Right lung (tissue), 10 donors: ENCODE measurements around the gene KCNC2. TPM values are rescaled to one million over a fixed set of nuclear protein-coding genes. Genes with fewer than 3 reads are reported as not detected.
"Not testable (repeated sequence)": the region's sequence is repeated elsewhere in the genome, so short reads cannot be mapped to it uniquely, and the experiment has no call there.

Source experiments
- DNase-seq, 2 donors: peaks; one replicate each; pipeline ENCODE4 v3.0.0-alpha.2; 2013
- long read RNA-seq, 8 donors: transcript quantifications; one replicate each; lab custom pipeline, GENCODE V29; 2026
- polyA plus RNA-seq, 5 donors: library from polyadenylated mRNA; unstranded; fragments of 120-200 nt; gene quantifications; one replicate each; pipeline versions ENCODE4 v1.2.1 to v1.2.3, GENCODE V29; 2013; ENCODE audit warnings: inconsistent platforms in 1 of 5, low replicate concordance in 1 of 5; ENCODE audit not compliant: insufficient read length in 5 of 5, insufficient read depth in 1 of 5

KCNC2 gene
- under 1 TPM; 0.13 to 0.31 (median 0.20) TPM for polyA plus RNA-seq
- long read RNA-seq, donor 1, result 0 reads
- long read RNA-seq, donor 2, result 0 reads
- long read RNA-seq, donor 3, result 0 reads
- long read RNA-seq, donor 4, result 0 reads
- long read RNA-seq, donor 5, result 0 reads
- long read RNA-seq, donor 6, result 0 reads
- long read RNA-seq, donor 7, result 0 reads
- long read RNA-seq, donor 8, result 0 reads

DNA sequence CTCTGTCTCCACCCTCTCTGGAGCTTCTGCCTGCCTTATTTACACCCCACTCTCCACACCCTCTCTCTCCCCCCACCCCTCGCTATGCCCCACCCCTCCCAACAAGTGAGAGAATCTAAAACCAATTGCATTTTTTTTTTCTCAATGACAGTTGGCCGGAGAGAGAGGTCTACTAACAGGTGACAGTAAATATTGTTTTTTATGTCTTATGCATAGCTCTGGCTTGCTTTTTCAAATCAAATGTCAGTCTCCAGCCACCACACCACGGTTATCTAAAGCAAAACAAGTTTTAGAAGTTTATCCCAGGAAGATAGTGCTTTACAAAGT, at the start of gene KCNC2:
Gene KCNC2, minus strand, starts transcription at position 28 of the 327 bp plus-strand sequence.
- no peak for DNase-seq

GRCh38 chr12:75259143-75259542, 49.5 kb upstream of the KCNC2 start:
- no peak for DNase-seq

DNA sequence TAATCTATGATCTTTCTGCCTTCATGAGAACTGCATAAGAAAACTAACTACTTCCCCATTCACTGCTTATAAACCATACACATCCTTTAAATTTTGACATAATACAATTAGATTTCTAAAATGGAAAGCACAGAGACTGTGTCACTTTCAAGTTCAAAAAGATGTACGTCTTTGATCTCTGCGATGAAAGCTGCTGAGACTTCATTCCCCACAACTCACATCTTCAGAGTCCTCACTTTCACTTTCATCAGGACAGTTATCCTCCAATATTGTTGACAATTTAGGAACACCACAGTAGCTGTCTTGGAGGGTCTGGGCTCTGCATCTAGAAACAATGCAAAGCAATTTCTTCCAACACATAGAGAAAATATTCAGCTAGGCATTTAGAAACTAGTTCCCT, 47.9 kb upstream of the KCNC2 start:
- no peak for DNase-seq

- DNase-seq, result no peak
Measured at GRCh38 chr12:75245108-75245507, 35.5 kb upstream of the KCNC2 start.

DNA sequence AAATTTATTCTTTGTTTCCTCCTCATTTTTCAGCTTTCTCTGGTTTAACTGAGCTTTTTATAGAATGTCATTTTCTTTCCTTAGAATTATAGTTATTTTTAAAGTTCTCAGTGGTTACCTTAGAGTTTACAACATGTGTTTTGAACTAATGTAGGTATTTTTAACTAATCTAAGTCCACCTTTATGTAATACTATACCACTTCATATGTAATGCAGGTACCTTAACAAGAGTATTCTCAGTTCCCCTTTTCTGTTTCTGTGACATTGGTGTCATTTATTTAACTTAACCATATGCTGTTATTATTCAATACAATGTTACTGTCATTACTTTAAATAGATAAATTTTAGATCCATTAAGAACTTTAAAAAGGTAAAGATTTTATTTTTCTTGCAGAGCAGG, 30.3 kb upstream of the KCNC2 start:
- DNase-seq, result no peak

DNA sequence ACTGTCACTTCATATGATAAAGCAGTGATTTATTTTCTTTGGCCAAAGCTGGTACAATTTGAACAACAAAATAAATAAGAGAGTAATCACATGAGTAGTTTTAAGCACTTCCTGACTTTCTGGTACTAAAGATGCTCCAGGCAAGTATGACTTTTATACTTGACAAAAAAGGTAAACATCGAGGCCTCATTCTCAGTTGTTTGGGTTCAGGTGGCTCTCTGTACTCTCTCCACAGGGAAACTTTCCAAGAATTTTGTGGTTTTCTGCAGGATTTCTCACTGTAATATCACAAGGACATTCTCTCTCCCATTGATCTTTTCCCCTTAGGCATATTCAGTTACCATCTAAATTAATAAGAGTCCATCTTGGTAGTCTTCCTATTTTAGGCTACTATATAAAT, 26.6 kb upstream of the KCNC2 start:
- DNase-seq, result no peak

DNA sequence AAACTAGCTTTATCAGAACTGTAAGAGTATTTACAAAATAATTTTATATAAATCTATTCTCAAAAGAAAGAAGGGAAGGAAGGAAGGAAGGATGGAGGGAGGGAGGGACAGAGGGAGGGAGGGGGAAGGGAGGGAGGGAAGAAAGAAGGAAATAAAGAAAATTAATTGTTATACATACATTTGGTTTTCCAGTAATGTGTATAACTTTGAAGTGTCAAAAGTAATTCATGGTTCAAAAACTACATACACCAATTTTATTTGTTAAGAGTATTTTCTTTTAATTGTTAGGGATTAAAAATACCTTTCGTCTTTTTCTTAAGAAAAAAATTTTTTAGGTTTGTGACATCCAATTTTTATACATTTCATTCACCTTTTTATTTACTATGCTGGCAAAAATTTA, 17.5 kb upstream of the KCNC2 start:
- no peak for DNase-seq

GRCh38 chr12:75212072-75212471, 2.4 kb upstream of the KCNC2 start:
- no peak for DNase-seq

DNA sequence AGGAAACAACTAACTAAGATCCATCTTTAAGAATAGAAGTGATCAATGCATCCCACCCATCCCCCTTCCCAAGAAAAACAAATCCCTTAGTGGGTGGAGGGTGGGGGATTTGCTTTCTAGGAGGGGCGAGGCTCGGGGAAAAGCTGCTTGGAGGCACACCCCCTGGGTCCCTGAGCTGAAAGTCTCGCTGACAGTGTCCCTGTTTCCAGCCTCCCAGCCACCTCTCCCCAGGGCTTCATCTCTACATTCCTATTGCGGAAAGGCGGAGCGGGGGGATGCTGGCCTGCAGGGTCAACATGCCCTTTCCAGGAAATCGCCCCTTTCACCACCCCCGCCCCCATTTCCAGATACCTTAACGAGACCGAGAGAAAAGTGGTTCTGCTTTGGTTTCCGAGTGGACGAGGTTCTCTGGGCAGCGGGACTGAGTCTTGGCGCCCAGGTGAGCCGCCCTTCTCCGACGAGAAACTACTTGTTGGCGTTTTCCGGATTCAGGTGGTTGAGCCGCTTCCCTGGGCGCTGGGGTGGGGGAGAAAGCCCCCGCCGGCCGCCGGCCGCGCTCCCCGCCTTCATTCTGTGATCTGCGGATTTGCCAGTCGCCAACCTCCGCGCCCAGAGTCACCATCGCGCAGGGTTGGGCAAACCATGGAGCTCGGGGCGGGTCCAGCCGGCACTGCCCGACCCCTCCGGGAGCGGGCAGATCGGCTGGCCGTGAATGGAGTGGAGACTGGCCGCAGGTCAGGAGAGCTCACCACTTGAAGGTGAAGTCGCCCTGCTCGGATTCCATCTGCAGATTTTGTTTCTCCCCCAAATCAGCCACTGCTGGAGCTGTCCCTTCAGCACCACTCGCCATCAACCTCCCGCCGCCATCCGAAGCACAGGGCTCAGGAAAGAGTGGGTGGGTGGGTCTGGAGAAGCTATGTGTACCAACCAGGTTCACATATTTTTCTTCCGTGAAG, 505 bp downstream of the KCNC2 start:
- DNase-seq, result peak; percentile 8 to 10

DNA sequence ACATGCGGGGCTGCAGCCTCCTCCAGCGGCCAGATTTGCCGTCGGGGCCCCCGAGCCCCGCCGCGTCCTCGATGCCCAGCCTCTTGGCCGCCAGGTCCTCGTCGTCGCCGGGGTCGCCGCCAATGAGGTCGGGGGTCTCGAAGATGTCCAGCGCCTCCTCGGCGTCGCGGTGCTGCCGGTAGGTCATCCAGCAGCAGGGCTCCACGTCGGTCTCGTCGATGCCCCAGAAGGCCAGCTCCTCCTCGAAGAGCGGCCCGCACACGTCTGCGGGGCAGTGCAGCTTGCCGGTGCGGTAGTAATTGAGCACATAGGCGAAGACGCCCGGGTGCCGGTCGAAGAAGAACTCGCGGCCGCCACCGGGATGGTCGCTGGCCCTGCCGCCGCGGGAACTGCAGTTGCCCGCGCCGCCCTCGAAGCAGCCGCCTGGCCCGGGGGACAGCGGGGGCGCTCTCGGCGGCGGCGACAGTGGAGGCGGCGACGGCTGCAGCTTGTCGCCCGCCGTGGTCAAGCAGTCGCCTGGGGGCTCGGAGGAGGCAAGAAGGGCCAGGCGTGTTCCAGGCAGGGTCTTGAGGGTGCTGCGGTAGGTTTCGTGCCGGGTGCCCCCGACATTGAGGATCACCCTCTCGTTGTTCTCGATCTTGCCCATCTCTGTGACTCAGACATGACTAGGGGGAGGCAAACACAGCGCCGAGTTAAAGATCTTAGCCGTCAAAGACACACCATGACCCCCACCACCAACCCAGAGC, 2.1 kb downstream of the KCNC2 start:
- no peak for DNase-seq

- DNase-seq, result no peak
Measured at GRCh38 chr12:75205558-75205957, 4.1 kb downstream of the KCNC2 start.

GRCh38 chr12:75196865-75197264, 12.8 kb downstream of the KCNC2 start:
- DNase-seq, result no peak

DNA sequence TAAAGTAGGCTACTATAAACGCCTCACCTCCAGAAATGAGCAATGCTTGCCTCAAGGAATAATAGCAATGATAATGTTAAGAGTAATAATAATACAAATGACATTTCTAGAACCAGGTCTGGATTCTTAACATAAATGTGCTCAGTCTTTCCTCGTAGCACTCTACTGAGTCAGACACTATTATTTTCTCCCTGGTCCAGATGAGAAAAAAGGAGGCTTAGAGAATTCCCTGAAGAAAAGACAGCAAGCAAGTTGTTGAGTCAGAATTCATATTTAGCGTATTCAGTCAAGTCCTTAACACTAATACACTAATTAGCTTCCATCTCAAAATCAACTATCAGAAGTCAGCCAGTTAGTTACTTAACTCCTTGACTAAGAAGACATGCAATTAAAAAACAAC, 13.2 kb downstream of the KCNC2 start:
- no peak for DNase-seq

DNA sequence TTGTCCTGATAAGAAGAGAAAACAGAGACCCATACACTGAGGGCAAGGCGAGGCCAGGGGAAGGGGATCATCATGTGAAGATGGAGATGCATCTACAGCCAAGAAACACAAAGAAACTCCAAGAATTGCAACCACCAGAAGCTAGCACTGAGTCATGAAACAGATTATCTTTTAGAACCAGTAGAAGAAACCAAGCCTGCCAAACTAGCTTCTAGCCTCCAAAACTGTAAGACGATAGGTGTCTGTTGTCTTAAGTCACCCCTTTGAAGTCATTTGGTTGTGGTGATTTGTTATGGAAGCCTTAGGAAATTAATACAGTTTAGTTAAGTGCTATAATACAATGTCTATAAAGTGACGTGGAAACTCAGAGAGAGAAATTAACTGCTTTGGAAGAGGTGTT, 15.4 kb downstream of the KCNC2 start:
- no peak for DNase-seq

DNA sequence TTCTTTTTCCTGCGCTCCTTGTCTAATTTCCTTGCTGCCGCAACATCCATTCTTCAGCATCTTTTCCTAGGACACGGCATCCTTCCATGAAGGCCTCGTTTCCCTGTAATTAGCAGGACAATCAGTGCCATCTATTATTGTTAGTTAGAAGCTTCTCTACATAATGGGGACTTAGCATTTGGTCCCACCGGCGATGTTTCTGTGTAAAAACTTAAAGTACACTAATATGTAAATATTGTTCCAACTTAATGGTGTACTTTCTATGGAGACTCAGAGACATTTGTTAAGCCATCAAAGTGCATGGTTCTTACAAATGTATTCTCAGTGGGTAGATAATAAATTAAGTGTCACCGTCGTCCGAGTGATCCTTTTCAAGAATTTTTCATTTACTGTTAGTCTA, 17.4 kb downstream of the KCNC2 start:
- no peak for DNase-seq

DNA sequence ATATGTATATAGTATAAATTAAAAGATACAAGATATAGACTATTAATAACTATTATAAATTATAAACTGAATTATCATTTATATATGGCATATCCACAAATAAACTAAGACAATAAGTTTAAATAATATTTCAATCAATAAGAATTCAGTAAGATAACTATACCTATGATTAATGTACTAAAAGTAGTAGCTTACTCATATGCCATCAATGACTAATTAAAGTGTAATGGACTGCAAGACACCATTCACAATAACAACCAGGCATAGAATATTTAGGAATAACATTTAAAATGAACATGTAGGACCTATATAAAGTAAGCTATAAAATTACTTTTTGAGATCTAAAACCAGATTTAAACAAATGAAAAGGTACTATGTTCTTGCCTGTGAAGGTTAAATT, 18.8 kb downstream of the KCNC2 start:
- DNase-seq, result no peak

DNA sequence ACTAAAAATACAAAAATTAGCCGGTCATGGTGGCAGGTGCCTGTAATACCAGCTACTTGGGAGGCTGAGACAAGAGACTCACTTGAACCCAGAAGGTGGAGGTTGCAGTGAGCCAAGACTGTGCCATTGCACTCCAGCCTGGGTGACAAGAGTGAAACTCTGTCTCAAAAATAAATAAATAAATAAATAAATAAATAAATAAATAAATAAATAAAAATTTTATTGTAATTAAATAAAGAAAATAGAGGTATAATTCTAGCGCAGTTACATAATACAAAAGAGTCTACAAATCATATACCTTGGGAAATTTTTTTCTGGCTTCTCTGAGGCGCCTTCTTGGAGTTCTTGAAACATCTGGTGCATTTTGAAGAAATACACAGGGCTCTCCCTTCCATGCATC, 23.8 kb downstream of the KCNC2 start:
- not testable (repeated sequence) for DNase-seq

- DNase-seq, result no peak
Measured at GRCh38 chr12:75184516-75184915, 25.1 kb downstream of the KCNC2 start.

DNA sequence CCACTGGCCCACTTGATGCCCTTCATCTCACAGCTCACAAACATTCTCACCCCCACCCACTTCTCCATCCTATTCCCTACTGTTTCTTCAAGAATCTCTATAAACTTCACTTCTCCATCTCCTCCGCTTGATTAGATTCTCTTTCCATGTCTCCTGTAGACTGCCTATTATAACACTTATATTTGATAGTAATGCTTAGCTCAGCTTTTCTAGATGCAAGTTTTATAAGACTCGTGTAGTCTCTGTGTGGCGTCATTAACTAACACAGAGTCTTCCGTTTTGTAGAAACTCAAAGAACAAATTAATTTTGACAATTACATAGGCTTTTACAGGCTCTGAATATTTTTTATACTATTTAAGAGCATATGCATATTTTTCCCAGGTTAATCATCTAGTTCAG, 25.7 kb downstream of the KCNC2 start:
- DNase-seq, result no peak

- no peak for DNase-seq
Measured at GRCh38 chr12:75177997-75178396, 31.6 kb downstream of the KCNC2 start.

DNA sequence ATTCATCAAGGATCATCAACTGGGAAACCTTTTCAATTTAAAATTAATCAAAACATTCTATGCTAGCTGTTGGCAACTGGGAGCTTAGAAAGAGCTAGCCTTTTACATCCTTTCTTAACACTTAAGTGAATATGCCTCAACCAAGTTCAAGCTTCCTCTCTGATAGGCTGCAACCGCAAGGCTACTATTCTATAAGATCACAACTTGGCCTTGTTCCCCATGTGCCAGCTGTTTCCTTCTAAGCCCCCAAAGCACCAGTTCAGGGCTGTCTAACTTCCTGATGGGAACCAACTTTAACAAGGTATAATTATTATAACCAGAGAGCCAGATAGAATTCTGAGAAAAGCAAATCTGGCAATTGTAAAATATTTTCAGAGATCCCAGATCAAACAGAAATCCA, 37.0 kb downstream of the KCNC2 start:
- no peak for DNase-seq

GRCh38 chr12:75170640-75171185, 38.9 kb downstream of the KCNC2 start:
- no peak for DNase-seq
